Measurements from ENCODE around the gene CDH4. TPM values are rescaled to one million over a fixed set of nuclear protein-coding genes. Genes with fewer than 3 reads are reported as not detected.

CDH4 gene
- total RNA-seq, 1 experiment from 2014 or later: 5.3 TPM

GRCh38 chr20:61596687-61597330 lies 344.7 kb downstream of the CDH4 start:
- Mint-ChIP-seq H3K27me3 (ENCODE audit: low read depth) (peaks cover 28% of the 10 kb centered on the region), H3K4me3 (no peak overlapping the region), H3K9me3 (peaks cover 37% of the 10 kb centered on the region), H3K4me1 (no peaks in the 10 kb centered on the region), H3K36me3 (peaks cover 20% of the 10 kb centered on the region), H3K27ac (no peak overlapping the region)
- DNase-seq (ENCODE audit: low spot score): no peak
- POLR2A ChIA-PET: no interaction called here
- no peak for ATAC-seq
- CTCF ChIA-PET: no interaction called here
- TF ChIP-seq CDX4 (CRISPR knock-in tag; IDR thresholded peaks at IDR 0.05; ENCODE audit: borderline replicate concordance): no peak
- no peak for TF ChIP-seq CREB1 (CRISPR knock-in tag; IDR thresholded peaks at IDR 0.05)

- H3K27me3 Mint-ChIP-seq (ENCODE audit: low read depth): peaks cover 25% of the 10 kb centered on the region
- no peak overlapping the region for H3K27ac Mint-ChIP-seq
- H3K9me3 Mint-ChIP-seq: peaks cover 28% of the 10 kb centered on the region
- POLR2A ChIA-PET: no interaction called here
- H3K36me3 Mint-ChIP-seq: peaks cover 18% of the 10 kb centered on the region
- no peak for ATAC-seq
- H3K4me1 Mint-ChIP-seq: no peaks in the 10 kb centered on the region
- TF ChIP-seq FOXP1 (CRISPR knock-in tag; IDR thresholded peaks at IDR 0.05; ENCODE audit: borderline replicate concordance): no peak
- TF ChIP-seq GABPB1 (CRISPR knock-in tag; IDR thresholded peaks at IDR 0.05): no peak
- TF ChIP-seq SP1 (CRISPR knock-in tag; conservative IDR thresholded peaks at IDR 0.05): no peak
- TF ChIP-seq TP53 (CRISPR knock-in tag; IDR thresholded peaks at IDR 0.05): no peak
- TF ChIP-seq ZNF121 (CRISPR knock-in tag; IDR thresholded peaks at IDR 0.05): no peak
- no peak for TF ChIP-seq FOXK1 (CRISPR knock-in tag; IDR thresholded peaks at IDR 0.05)
- no peak for TF ChIP-seq ZNF138 (CRISPR knock-in tag; conservative IDR thresholded peaks at IDR 0.05)
- TF ChIP-seq MXD4 (CRISPR knock-in tag; IDR thresholded peaks at IDR 0.05; ENCODE audit: borderline replicate concordance): no peak
- TF ChIP-seq AFF4 (CRISPR knock-in tag; IDR thresholded peaks at IDR 0.05; ENCODE audit: borderline replicate concordance): no peak
- no peak for TF ChIP-seq CREM (CRISPR knock-in tag; IDR thresholded peaks at IDR 0.05)
- TF ChIP-seq GTF2I (CRISPR knock-in tag; conservative IDR thresholded peaks at IDR 0.05): no peak
- no peak for TF ChIP-seq NFYB (CRISPR knock-in tag; conservative IDR thresholded peaks at IDR 0.05; ENCODE audit: low read depth)
- no peak for TF ChIP-seq CDX4 (CRISPR knock-in tag; IDR thresholded peaks at IDR 0.05; ENCODE audit: borderline replicate concordance)
- no peak for TF ChIP-seq ATF6 (CRISPR knock-in tag; IDR thresholded peaks at IDR 0.05)
- no peak for TF ChIP-seq ZBTB43 (CRISPR knock-in tag; IDR thresholded peaks at IDR 0.05)
- no peak for TF ChIP-seq ZNF423 (CRISPR knock-in tag; IDR thresholded peaks at IDR 0.05)
- no peak for TF ChIP-seq ARID4B (CRISPR knock-in tag; IDR thresholded peaks at IDR 0.05; ENCODE audit: borderline replicate concordance)
- TF ChIP-seq E2F5 (CRISPR knock-in tag; IDR thresholded peaks at IDR 0.05): no peak
- no peak for TF ChIP-seq IRF2 (CRISPR knock-in tag; IDR thresholded peaks at IDR 0.05; ENCODE audit: borderline replicate concordance, low read depth)
- CTCF ChIA-PET: interaction anchor here (0.6 to 1.4 kb wide), 4 partner anchors 30 to 298 kb away, joined by 3 to 7 read pairs (median 4); no protein-coding TSS in a partner anchor
- DNase-seq (ENCODE audit: low spot score): no peak
- no peak overlapping the region for H3K4me3 Mint-ChIP-seq
Observed at GRCh38 chr20:61597996-61598395, 345.9 kb downstream of the CDH4 start.
